ENCODE measurements around the gene NUP62CL. TPM values are rescaled to one million over a fixed set of nuclear protein-coding genes. Genes with fewer than 3 reads are reported as not detected.
"Not testable (repeated sequence)": the region's sequence is repeated elsewhere in the genome, so short reads cannot be mapped to it uniquely, and the experiment has no call there.

Gene NUP62CL
- polyA plus RNA-seq (ENCODE audit: insufficient read length in 3 of 3) = 10 to 100 TPM in 2 of 3 donors, 1 to 10 TPM in 1; 9.1 to 13.7 (median 10.8) TPM
- long read RNA-seq, donor 1 = 0 reads
- long read RNA-seq, donor 2 = 0 reads
- long read RNA-seq, donor 3 = 0 reads
- long read RNA-seq, donor 4 = 0 reads
- long read RNA-seq, donor 5 = 0 reads
- long read RNA-seq, donor 6 = 0 reads
- long read RNA-seq, donor 7 = 0 reads
- long read RNA-seq, donor 8, partial matches to known transcripts = 8 of 9 reads
- long read RNA-seq, donor 8, other reads (novel, unspliced or antisense) = 0 of 9 reads
- long read RNA-seq, donor 9, partial matches to known transcripts = 0 of 1 reads
- long read RNA-seq, donor 9, other reads (novel, unspliced or antisense) = 0 of 1 reads
- long read RNA-seq, donor 10 = 0 reads
- long read RNA-seq, donor 11 = 0 reads
- long read RNA-seq, donor 12, partial matches to known transcripts = 7 of 7 reads
- long read RNA-seq, donor 12, other reads (novel, unspliced or antisense) = 0 of 7 reads
- long read RNA-seq, donor 13 = 0 reads
- long read RNA-seq, donor 14 = 0 reads
- long read RNA-seq, donor 15 = 0 reads
- long read RNA-seq, donor 16, partial matches to known transcripts = 0 of 1 reads
- long read RNA-seq, donor 16, other reads (novel, unspliced or antisense) = 0 of 1 reads

DNA sequence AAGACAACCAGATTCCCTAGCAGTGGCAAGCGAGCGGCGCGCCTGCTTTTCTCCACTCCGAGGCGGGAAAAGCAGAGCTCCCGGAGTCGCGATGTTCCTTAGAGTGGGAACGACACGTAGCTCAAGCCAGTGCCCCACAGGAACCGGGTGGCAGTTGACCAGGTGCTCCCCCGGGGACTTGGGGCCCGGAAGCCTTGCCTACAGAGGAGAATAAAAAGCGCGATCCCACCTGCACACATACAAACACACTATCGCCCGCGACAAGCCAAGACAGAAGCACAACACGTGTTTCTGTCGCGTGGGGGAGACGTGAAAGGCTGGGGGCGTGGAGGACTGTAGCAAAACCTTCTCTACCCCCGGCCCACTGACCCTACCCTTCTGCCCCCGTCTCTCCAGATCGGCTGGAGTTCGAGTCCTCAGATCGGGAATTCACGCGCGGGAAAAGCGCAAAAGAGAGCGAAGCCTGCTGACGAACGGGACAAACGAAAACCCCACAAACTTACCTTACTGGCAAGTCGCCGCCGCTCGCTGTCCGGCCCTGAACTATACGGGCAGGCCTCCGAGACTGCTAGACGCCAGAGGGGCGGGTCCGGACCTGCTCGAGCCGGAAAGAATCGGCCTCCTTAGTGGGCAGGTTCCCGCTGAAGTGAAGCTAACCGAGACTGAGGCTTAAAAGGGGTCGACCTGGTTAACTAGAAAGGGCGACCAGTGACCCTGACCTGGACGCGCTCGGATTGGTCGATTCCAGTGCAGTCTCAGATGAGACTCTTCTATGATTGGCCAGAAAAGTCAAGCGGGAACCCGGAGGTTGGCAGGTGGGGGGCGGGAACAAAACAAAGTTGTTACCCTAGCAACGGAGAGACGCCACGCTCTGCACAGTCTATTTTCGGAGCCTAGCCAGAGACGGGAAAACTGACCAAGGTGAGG is at the start of gene NUP62CL, which contains the start of gene DNAAF6:
Gene NUP62CL (minus strand): TSS at position 664 of the 927 bp plus-strand sequence. CDS start 31,287 bp downstream, outside the sequence.
Gene DNAAF6 (plus strand): TSS at position 842 of the 927 bp plus-strand sequence. CDS start 6,265 bp downstream, outside the sequence.
- DNase-seq (ENCODE audit: extremely low read depth in 1 of 11, low read depth in 9 of 11, low spot score in 4 of 11) = peak; percentile 38 to 72 (median 61)

GRCh38 chrX:107228486-107228819 is 22.2 kb upstream of the NUP62CL start:
- no peak for DNase-seq (ENCODE audit: extremely low read depth in 1 of 11, low read depth in 9 of 11, low spot score in 4 of 11)

DNA sequence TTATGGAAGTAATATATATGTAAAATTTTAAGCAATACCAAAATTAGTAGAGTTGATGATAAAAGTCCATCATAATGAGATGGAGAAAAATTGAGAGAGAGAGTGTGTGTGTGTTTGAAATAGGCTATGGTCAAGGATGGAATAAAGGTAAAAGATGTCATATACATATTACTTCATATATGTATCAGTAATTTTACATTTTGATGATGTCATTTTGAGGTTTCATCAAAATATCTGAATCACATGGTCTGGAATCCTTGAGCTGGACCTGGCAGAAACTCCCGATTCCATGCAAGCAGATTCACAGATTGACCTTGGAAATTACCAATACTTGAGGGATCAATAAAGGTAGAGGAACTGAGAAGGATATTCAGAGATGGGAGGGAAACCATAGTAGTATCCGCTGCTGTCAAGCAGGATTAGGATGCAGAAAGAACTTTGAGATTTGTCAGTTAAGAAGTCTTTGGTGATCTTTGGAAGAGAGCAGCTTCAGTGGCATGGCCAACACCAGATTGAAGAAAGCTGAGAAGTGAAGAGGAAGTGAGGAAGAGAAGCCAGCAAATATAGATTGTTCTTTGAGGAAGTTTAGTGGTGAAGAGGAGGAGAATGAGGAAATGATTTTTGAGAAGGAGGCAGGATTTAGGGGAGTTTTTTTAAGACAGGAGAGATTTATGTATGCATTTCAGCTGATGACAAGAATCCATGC is 21.7 kb upstream of the NUP62CL start:
- no peak for DNase-seq (ENCODE audit: extremely low read depth in 1 of 11, low read depth in 9 of 11, low spot score in 4 of 11)

DNA sequence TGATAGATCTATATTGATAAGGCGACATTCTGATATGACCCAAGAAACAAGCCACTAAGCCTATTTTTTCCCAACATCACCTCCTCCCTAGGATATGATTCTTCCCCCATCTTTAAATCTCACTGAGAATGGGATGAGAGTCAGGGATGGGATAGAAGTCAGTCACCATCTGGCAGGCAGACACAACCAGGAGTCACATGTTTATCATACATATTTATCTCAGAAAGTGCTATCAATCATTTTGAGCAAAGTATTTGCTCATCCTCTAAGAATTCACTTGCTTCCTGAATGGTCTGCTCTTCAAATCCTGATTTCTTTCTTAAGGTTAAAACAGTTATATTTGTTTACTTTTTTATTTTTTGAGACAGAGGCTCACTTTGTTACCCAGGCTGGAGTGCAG is 20.5 kb upstream of the NUP62CL start:
- DNase-seq (ENCODE audit: extremely low read depth in 1 of 11, low read depth in 9 of 11, low spot score in 4 of 11) = no peak

DNA sequence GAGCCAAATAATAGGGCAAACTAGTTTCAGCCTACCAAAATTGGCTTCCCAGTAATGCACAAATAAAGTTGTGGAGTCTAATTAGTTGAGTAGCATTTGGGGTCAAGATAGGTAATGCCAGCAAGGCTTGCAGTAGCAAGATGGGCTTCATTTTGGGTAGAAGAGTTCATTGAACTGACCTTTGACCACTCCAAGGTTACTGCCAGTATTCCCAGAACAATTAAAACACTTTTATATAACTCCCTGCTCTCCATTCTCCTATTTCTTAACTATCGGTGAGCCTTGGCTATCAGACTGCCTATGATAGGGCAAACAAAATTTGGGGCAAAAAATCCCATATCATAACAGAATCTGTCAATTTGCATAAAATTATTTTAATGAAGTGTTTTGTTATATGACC is 7.2 kb upstream of the NUP62CL start:
- no peak for DNase-seq (ENCODE audit: extremely low read depth in 1 of 11, low read depth in 9 of 11, low spot score in 4 of 11)

- no peak for DNase-seq (ENCODE audit: extremely low read depth in 1 of 11, low read depth in 9 of 11, low spot score in 4 of 11)
Observed at GRCh38 chrX:107207943-107208342, 1.7 kb upstream of the NUP62CL start.

DNA sequence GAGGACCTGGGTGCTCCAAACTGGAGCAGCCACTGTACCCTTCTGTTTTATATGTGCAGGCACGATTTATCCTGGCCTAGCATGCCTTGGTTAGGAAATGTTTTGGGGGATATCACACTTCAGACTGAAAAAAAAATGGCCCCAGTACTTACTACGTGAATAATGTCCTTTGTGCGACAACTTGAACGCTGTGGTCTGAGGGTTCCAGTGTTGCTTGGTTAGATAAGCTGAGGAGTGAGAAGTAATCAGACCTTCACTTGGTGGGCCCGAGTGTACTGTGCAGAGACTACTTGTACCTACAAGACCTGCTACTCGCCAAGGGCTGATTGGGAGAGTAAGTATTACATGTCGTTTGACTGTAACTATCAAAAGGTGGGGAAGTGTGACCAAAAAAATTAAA is 856 bp upstream of the NUP62CL start:
- DNase-seq (ENCODE audit: extremely low read depth in 1 of 11, low read depth in 9 of 11, low spot score in 4 of 11) = no peak

GRCh38 chrX:107206697-107207065 is 448 bp upstream of the NUP62CL start:
- DNase-seq (ENCODE audit: extremely low read depth in 1 of 11, low read depth in 9 of 11, low spot score in 4 of 11) = no peak

DNA sequence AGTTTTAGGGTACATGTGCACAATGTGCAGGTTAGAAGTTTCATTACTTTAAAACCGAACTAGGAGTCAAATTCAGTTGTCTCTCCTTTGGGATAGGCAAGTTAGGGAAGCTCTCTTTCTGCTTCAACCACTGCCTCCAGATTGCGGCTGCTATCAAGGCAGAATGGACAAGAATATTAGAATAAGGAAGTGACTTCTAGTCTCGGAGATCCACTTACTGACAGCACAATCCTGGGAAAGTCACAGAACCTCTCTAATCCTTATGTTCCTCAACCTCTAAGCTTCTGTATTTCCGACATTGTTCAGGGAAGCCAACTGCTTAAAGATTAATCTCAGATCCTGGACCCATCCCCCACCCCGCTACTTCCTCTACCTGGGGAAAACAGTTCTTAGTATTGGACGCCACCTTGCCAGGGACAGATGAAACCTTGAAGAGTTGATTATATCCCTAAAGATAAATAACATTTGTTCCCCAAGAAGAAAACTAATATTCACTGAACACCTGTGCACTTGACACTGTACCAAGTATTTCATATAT is 2.1 kb downstream of the NUP62CL start:
- peak in 1 of 11 donors; percentile 3 for DNase-seq (ENCODE audit: extremely low read depth in 1 of 11, low read depth in 9 of 11, low spot score in 4 of 11)

- no peak for DNase-seq (ENCODE audit: extremely low read depth in 1 of 11, low read depth in 9 of 11, low spot score in 4 of 11)
Observed at GRCh38 chrX:107199491-107199890, 6.7 kb downstream of the NUP62CL start.

GRCh38 chrX:107198074-107198473 is 8.2 kb downstream of the NUP62CL start:
- DNase-seq (ENCODE audit: extremely low read depth in 1 of 11, low read depth in 9 of 11, low spot score in 4 of 11) = not testable (repeated sequence)

DNA sequence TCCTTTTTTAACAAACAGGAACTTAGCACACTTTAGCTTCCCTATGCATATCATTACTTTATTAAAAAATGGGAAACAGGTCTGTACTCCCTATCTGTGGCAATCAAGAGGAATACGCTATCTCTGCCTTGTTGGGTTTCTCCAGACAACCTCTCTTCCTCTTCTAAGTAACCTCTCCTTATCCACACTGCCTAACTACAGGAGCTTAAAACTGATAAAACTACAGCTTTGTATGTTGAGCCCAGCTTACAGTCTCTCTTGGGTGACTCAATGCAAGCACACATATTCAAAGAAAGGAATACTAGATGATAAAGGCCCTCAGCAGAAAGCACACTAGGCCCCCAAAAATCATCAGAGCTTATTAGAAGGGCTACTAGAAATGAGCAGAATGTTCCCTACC is 8.9 kb downstream of the NUP62CL start:
- no peak for DNase-seq (ENCODE audit: extremely low read depth in 1 of 11, low read depth in 9 of 11, low spot score in 4 of 11)

DNA sequence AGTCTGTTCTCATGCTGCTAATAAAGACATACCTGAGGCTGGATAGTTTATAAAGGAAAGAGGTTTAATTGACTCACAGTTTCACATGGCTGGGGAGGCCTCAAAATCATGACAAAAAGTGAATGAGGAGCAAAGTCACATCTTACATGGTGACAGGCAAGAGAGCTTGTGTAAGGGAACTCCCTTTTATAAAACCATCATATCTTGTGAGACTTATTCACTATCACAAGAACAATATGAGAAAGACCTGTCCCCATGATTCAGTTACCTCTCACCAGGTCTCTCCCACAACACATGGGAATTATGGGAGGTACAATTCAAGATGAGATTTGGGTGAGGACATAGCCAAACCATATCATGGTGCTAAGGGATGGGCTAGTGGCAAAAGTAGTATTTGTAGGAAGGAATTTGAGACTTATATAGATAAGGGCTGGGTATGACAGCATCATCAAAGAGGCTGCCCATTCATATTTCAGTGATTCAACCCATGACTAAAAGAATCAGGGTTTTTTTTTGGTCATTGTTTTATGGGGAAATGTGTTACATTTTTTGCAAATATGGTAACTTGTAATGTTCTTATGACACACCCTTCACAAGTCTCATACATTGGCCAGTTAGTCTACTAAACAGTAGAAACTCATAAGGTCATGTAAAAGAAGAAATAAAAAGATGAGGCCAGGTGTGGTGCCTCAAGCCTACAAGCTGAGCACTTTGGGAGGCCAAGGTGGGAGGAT is 34.7 kb downstream of the NUP62CL start:
- no peak for DNase-seq (ENCODE audit: extremely low read depth in 1 of 11, low read depth in 9 of 11, low spot score in 4 of 11)

DNA sequence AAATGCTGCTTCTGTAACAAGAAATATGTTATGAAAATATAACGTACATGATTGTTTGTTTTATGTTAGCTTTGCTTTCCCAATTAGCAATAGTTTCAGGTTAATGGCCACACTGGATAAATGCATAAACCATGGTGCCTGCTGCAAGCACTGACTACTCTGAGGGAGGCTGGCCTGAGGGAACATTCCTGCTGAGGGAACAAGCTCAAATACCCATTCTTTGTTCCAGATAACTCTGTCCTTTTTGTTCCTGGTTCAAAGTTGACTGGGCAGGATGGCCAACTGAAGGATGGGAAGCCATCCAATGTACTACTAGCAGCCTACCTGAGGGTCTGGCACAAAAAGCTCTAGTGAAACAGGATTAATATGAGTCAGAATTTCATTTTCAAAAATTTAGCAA is 37.5 kb downstream of the NUP62CL start:
- no peak for DNase-seq (ENCODE audit: extremely low read depth in 1 of 11, low read depth in 9 of 11, low spot score in 4 of 11)

DNA sequence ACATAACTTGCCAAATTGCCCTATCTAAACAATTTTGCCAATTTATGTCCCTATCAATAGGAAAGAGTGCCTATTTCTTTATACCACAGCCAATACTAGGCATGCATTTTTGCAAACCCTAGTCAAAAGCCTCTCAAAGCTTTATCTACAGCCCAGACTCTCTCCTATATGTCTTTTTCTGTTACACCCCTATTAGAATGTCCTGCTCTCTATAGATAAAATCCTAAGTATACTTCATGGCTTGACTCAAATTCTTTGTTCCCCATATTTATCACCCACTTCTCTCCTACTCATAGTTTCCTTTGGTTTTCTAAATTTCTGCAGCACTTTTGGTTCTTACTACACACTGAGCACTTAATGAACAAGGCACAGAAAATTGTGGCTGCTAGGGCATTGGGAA is 38.0 kb downstream of the NUP62CL start:
- no peak for DNase-seq (ENCODE audit: extremely low read depth in 1 of 11, low read depth in 9 of 11, low spot score in 4 of 11)

- no peak for DNase-seq (ENCODE audit: extremely low read depth in 1 of 11, low read depth in 9 of 11, low spot score in 4 of 11)
Observed at GRCh38 chrX:107167163-107167921, 38.9 kb downstream of the NUP62CL start.

DNA sequence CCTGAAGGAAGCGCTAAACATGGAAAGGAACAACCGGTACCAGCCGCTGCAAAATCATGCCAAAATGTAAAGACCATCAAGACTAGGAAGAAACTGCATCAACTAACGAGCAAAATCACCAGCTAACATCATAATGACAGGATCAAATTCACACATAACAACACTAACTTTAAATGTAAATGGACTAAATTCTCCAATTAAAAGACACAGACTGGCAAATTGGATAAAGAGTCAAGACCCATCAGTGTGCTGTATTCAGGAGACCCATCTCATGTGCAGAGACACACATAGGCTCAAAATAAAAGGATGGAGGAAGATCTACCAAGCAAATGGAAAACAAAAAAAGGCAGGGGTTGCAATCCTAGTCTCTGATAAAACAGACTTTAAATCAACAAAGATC is 48.6 kb downstream of the NUP62CL start:
- DNase-seq (ENCODE audit: extremely low read depth in 1 of 11, low read depth in 9 of 11, low spot score in 4 of 11) = not testable (repeated sequence)
